Cardiac muscle cell (in vitro differentiated cells and primary cell): Measurements from ENCODE around the gene PPP4R2. TPM values are rescaled to one million over a fixed set of nuclear protein-coding genes. Genes with fewer than 3 reads are reported as not detected.

Experiments
- DNase-seq, 2 donors: peaks; one replicate each; pipeline versions ENCODE4 v3.0.0 to v3.0.0-alpha.2; 2010 to 2017; ENCODE audit warnings: low read depth in 1 of 2, low spot score in 1 of 2
- H3K27ac ChIP-seq: fragments of 200-600 bp; sonication (generic); 2 replicates; pipeline ENCODE4 v1.5.1; 2016
- H3K27me3 ChIP-seq: fragments of 200-600 bp; sonication (generic); 2 replicates; pipeline ENCODE4 v1.6.0; 2016; ENCODE audit warnings: control low read depth
- H3K36me3 ChIP-seq: fragments of 200-600 bp; sonication (generic); 2 replicates; pipeline ENCODE4 v1.5.1; 2016; ENCODE audit warnings: control low read depth
- H3K4me1 ChIP-seq: fragments of 200-600 bp; sonication (generic); 2 replicates; pipeline ENCODE4 v1.8.1; 2017; ENCODE audit warnings: low read depth, mild to moderate bottlenecking, mixed run types
- H3K4me3 ChIP-seq: fragments of 200-600 bp; sonication (generic); 2 replicates; pipeline ENCODE4 v1.5.1; 2016; ENCODE audit warnings: mild to moderate bottlenecking
- H3K9me3 ChIP-seq: fragments of 200-600 bp; sonication (generic); 2 replicates; pipeline ENCODE4 v1.5.1; 2017; ENCODE audit warnings: low read depth, mild to moderate bottlenecking, control low read depth
- polyA plus RNA-seq: library from polyadenylated mRNA; unstranded; fragments of >200 nt; fragmentation: Nextera tagmentation; extraction: Ambion mirVana; gene quantifications from 2 replicates; pipeline ENCODE4 v1.2.1, GENCODE V29; 2016
- total RNA-seq: library from RNA; depleted of rRNA; stranded (reverse); fragments of >200 nt; gene quantifications from 2 replicates; pipeline ENCODE4 v1.2.3, GENCODE V29; 2016
- TF ChIP-seq, protein P1 (sequence below): IDR thresholded peaks from 2 replicates; pipeline ENCODE4 v1.5.1; 2012; ENCODE audit warnings: low read depth, mild to moderate bottlenecking, low read length

Gene PPP4R2
- total and polyA plus RNA-seq, 2 experiments from 2014 or later = 44.8 to 49.1 TPM

DNA sequence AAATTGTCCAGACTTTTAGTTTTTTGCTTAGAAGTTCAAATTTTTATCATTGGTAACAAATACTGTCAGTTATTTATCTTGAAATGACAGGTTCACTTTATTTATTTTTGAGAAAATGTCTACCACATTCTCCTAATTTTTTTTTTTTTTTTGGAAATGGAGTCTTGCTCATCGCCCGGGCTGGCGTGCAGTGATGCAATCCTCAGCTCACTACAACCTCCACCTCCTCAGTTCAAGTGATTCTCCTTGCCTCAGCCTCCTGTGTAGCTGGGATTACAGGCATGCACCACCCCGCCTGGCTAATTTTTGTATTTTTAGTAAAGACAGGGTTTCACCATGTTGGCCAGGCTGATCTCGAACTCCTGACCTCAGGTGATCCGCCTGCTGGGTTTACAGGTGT is 48.8 kb downstream of the PPP4R2 start:
- no peaks in the 10 kb centered on the region for H3K27me3 ChIP-seq
- peaks cover 8% of the 10 kb centered on the region for H3K4me1 ChIP-seq
- peaks cover 2% of the 10 kb centered on the region for H3K36me3 ChIP-seq
- peak in 1 of 2 donors; percentile 57 for DNase-seq
- no peak overlapping the region for H3K27ac ChIP-seq
- H3K4me3 ChIP-seq = no peak overlapping the region
- TF ChIP-seq, protein P1, sequence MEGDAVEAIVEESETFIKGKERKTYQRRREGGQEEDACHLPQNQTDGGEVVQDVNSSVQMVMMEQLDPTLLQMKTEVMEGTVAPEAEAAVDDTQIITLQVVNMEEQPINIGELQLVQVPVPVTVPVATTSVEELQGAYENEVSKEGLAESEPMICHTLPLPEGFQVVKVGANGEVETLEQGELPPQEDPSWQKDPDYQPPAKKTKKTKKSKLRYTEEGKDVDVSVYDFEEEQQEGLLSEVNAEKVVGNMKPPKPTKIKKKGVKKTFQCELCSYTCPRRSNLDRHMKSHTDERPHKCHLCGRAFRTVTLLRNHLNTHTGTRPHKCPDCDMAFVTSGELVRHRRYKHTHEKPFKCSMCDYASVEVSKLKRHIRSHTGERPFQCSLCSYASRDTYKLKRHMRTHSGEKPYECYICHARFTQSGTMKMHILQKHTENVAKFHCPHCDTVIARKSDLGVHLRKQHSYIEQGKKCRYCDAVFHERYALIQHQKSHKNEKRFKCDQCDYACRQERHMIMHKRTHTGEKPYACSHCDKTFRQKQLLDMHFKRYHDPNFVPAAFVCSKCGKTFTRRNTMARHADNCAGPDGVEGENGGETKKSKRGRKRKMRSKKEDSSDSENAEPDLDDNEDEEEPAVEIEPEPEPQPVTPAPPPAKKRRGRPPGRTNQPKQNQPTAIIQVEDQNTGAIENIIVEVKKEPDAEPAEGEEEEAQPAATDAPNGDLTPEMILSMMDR = no peak
- H3K9me3 ChIP-seq = no peaks in the 10 kb centered on the region

DNA sequence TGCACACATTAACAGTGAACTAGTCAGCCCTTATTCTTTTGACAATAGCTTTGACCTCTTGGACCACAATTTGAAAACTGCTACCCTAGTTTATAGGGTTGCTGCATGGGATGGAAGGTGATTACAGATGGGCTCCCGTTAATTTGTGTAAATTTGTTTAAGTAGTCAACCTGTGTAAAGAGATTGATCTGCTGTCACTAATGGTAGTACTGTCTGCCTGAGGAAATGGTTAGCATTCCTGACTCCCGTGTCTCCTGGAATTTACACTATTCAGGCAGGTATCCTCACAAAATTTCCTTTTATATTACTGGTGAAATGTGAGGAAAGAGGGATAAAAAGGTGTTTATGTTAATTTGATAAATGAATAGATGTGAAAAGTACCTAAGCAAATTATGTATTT is 49.6 kb downstream of the PPP4R2 start:
- no peaks in the 10 kb centered on the region for H3K27me3 ChIP-seq
- no peak for DNase-seq
- H3K4me3 ChIP-seq = no peak overlapping the region
- H3K9me3 ChIP-seq = no peaks in the 10 kb centered on the region
- no peak overlapping the region for H3K27ac ChIP-seq
- peaks cover 7% of the 10 kb centered on the region for H3K4me1 ChIP-seq
- peaks cover 5% of the 10 kb centered on the region for H3K36me3 ChIP-seq
- TF ChIP-seq, protein P1 = no peak

- Histone ChIP-seq H3K4me3 (no peak overlapping the region), H3K27me3 (no peaks in the 10 kb centered on the region), H3K27ac (no peak overlapping the region), H3K4me1 (no peaks in the 10 kb centered on the region), H3K9me3 (no peaks in the 10 kb centered on the region), H3K36me3 (peaks cover 5% of the 10 kb centered on the region)
- TF ChIP-seq, protein P1 = no peak
- DNase-seq = no peak
Observed at GRCh38 chr3:73049319-73049718, 52.7 kb downstream of the PPP4R2 start.

GRCh38 chr3:73052857-73053256 is 56.2 kb downstream of the PPP4R2 start:
- peak overlapping the region; percentile 26 for H3K27ac ChIP-seq
- peaks cover 5% of the 10 kb centered on the region for H3K36me3 ChIP-seq
- no peaks in the 10 kb centered on the region for H3K27me3 ChIP-seq
- no peak overlapping the region for H3K4me3 ChIP-seq
- H3K4me1 ChIP-seq = no peaks in the 10 kb centered on the region
- no peak for DNase-seq
- no peaks in the 10 kb centered on the region for H3K9me3 ChIP-seq
- TF ChIP-seq, protein P1 = no peak

- TF ChIP-seq, protein P1 = no peak
- Histone ChIP-seq H3K27me3 (no peaks in the 10 kb centered on the region), H3K27ac (peak overlapping the region; percentile 62), H3K36me3 (peaks cover 3% of the 10 kb centered on the region), H3K4me3 (no peak overlapping the region), H3K4me1 (peaks cover 1% of the 10 kb centered on the region), H3K9me3 (no peaks in the 10 kb centered on the region)
- no peak for DNase-seq
Observed at GRCh38 chr3:73055583-73055982, 59.0 kb downstream of the PPP4R2 start.
